Uterus (tissue), 2 donors: ENCODE measurements around the gene CLCA2.

Source experiments
- CTCF ChIP-seq, 4 experiments: fragments of 200-600 bp in 2 of 4; fragments of 450-650 bp in 2 of 4; sonication (generic) in 2 of 4; IDR thresholded peaks; one replicate each; pipeline ENCODE4 v1.5.1; 2016 to 2019; ENCODE audit warnings: antibody characterized with exemption in 4 of 4, mild to moderate bottlenecking in 2 of 4, moderate library complexity in 1 of 4
- POLR2A ChIP-seq, 2 donors: fragments of 450-650 bp; IDR thresholded peaks; one replicate each; pipeline ENCODE4 v1.6.1; 2016; ENCODE audit warnings: antibody characterized with exemption in 2 of 2, mild to moderate bottlenecking in 1 of 2, moderate library complexity in 1 of 2

- no peak for TF ChIP-seq CTCF (IDR thresholded peaks at IDR 0.05)
- TF ChIP-seq POLR2A (IDR thresholded peaks at IDR 0.05) = no peak
These were observed 6.4 kb downstream of the CLCA2 start for GRCh38 chr1:86430376-86430775.
